GM23338 (cell line): ENCODE data around the gene HSBP1.

ENCODE experiments used
- CREB1 ChIP-seq: fragments of 250-450 bp; sonication (Bioruptor Pico); IDR thresholded peaks from 2 replicates; pipeline ENCODE4 v1.5.0; 2020; ENCODE audit warnings: low read depth, mild to moderate bottlenecking, moderate library complexity
- CTCF ChIP-seq, 2 experiments: fragments of 200-600 bp in 1 of 2; sonication (generic) in 1 of 2; conservative IDR thresholded peaks; 2 replicates each; pipeline versions ENCODE4 v1.5.1 to v1.6.1; 2016 to 2017; ENCODE audit warnings: antibody characterized with exemption in 2 of 2, low read depth in 2 of 2, mild to moderate bottlenecking in 2 of 2, moderate library complexity in 1 of 2
- EZH2 ChIP-seq: fragments of 200-600 bp; sonication (generic); IDR thresholded peaks from one replicate; pipeline ENCODE4 v1.8.0; 2017; ENCODE audit warnings: antibody characterized with exemption, mild to moderate bottlenecking, low read depth; ENCODE audit not compliant: unreplicated experiment
- EZH2phosphoT487 ChIP-seq: fragments of 200-600 bp; sonication (generic); IDR thresholded peaks from one replicate; pipeline ENCODE4 v1.8.1; 2018; ENCODE audit warnings: antibody characterized with exemption; ENCODE audit not compliant: unreplicated experiment
- POLR2AphosphoS5 ChIP-seq: IDR thresholded peaks from 2 replicates; pipeline ENCODE4 v1.6.1; 2016; ENCODE audit warnings: antibody characterized with exemption, low read depth

GRCh38 chr16:83789642-83790401, 18.0 kb upstream of the HSBP1 start:
- no peak for TF ChIP-seq CTCF (conservative IDR thresholded peaks at IDR 0.05; ENCODE audit: low read depth in 2 of 2)
- no peak for TF ChIP-seq EZH2
- TF ChIP-seq POLR2AphosphoS5, result no peak
- no peak for TF ChIP-seq EZH2phosphoT487
- TF ChIP-seq CREB1 (CRISPR knock-in tag), result no peak
